Liver (tissue), 3 donors: ENCODE results near the gene BRWD1.

ENCODE experiments used
- ATF3 ChIP-seq: IDR thresholded peaks from 2 replicates; pipeline ENCODE4 v1.6.1; 2016; ENCODE audit warnings: antibody characterized with exemption
- CTCF ChIP-seq: fragments of 150-350 bp; IDR thresholded peaks from 2 replicates; pipeline ENCODE4 v1.5.1; 2017; ENCODE audit warnings: improper control_type of control experiment, low read depth, low read length; ENCODE audit not compliant: missing input control
- EGR1 ChIP-seq, 2 donors: IDR thresholded peaks; 2 replicates each; pipeline ENCODE4 v1.6.1; 2016 to 2018; ENCODE audit warnings: antibody characterized with exemption in 2 of 2, low read depth in 2 of 2
- FOXA1 ChIP-seq: IDR thresholded peaks from 2 replicates; pipeline ENCODE4 v1.6.1; 2016; ENCODE audit warnings: antibody characterized with exemption
- GABPA ChIP-seq, 2 donors: IDR thresholded peaks in 1 of 2; conservative IDR thresholded peaks in 1 of 2; 2 replicates each; pipeline ENCODE4 v1.6.1; 2016; ENCODE audit warnings: antibody characterized with exemption in 2 of 2, mild to moderate bottlenecking in 1 of 2, moderate library complexity in 1 of 2
- HNF4G ChIP-seq: IDR thresholded peaks from 2 replicates; pipeline ENCODE4 v1.6.1; 2016; ENCODE audit warnings: antibody characterized with exemption
- MAX ChIP-seq: IDR thresholded peaks from 2 replicates; pipeline ENCODE4 v1.6.1; 2016; ENCODE audit warnings: antibody characterized with exemption
- RAD21 ChIP-seq, 2 donors: IDR thresholded peaks; 2 replicates each; pipeline ENCODE4 v1.6.1; 2016; ENCODE audit warnings: antibody characterized with exemption in 2 of 2, mild to moderate bottlenecking in 2 of 2
- REST ChIP-seq: IDR thresholded peaks from 2 replicates; pipeline ENCODE4 v1.6.1; 2016; ENCODE audit warnings: antibody characterized with exemption, mild to moderate bottlenecking
- TAF1 ChIP-seq: conservative IDR thresholded peaks from 2 replicates; pipeline ENCODE4 v1.6.1; 2016; ENCODE audit warnings: antibody characterized with exemption, mild to moderate bottlenecking
- YY1 ChIP-seq: IDR thresholded peaks from 2 replicates; pipeline ENCODE4 v1.6.1; 2016; ENCODE audit warnings: antibody characterized with exemption, mild to moderate bottlenecking
- donor health status: healthy.
- donor health status: healthy.

GRCh38 chr21:39150877-39151276, 162.6 kb downstream of the BRWD1 start:
- TF ChIP-seq CTCF (no peak), TAF1 (no peak), RAD21 (IDR thresholded peaks at IDR 0.05) (no peak), EGR1 (IDR thresholded peaks at IDR 0.05; ENCODE audit: low read depth in 2 of 2) (no peak), ATF3 (no peak), REST (no peak), MAX (no peak), HNF4G (no peak), YY1 (no peak), FOXA1 (no peak), GABPA (IDR thresholded peaks at IDR 0.05 in 1 of 2, conservative IDR thresholded peaks at IDR 0.05 in 1 of 2) (no peak)
